Vagina (tissue), 2 donors: ENCODE measurements around the gene ZC3H12C.

ENCODE experiments used
- CTCF ChIP-seq, 3 experiments: fragments of 450-650 bp in 2 of 3; fragments of 200-600 bp in 1 of 3; sonication (generic) in 1 of 3; IDR thresholded peaks; one replicate each; pipeline ENCODE4 v1.5.1; 2017 to 2019; ENCODE audit warnings: antibody characterized with exemption in 3 of 3, mild to moderate bottlenecking in 2 of 3, moderate library complexity in 2 of 3
- POLR2A ChIP-seq, 2 donors: fragments of 450-650 bp; IDR thresholded peaks; one replicate each; pipeline ENCODE4 v1.6.1; 2017; ENCODE audit warnings: antibody characterized with exemption in 2 of 2, mild to moderate bottlenecking in 2 of 2, moderate library complexity in 2 of 2

GRCh38 chr11:110089617-110090282 lies 3.4 kb upstream of the ZC3H12C start:
- TF ChIP-seq POLR2A (IDR thresholded peaks at IDR 0.05) (no peak), CTCF (IDR thresholded peaks at IDR 0.05) (no peak)
